ENCODE data around the gene GFPT2.

DNA sequence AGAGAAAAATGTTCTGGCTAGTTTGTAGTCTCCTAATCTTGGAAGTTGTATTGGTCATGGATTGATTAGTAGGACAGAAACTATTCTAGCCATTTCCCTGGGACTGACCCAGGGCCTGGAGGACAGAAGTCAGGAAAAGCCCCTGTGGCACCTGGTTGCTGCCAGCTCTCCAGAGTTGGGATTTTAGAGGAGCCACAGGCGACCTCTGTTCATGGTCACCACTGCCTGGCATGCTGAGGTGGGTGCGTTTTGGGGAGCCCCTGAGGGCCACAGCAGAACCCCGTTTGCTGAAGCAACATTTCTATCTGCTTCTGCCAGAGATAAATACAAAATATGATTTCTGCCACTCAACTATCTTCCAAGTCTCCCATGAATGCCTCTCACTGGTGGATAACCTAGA is 53.6 kb downstream of the GFPT2 start:
- no peak for TF ChIP-seq CTCF (IDR thresholded peaks at IDR 0.05)
- TF ChIP-seq POLR2A (IDR thresholded peaks at IDR 0.05) = no peak
